GM12878 (cell line): ENCODE results near the gene TSPO2. TPM values are rescaled to one million over a fixed set of nuclear protein-coding genes. Genes with fewer than 3 reads are reported as not detected.
A peak's percentile ranks its signal among the peaks of the same experiment; 100 is the strongest.

ENCODE experiments used
- ATF7 ChIP-seq: fragments of 450-650 bp; IDR thresholded peaks from 2 replicates; pipeline ENCODE4 v1.6.1; 2016; ENCODE audit warnings: low read depth, mild to moderate bottlenecking
- GABPA ChIP-seq: IDR thresholded peaks from 2 replicates; pipeline ENCODE4 v1.6.1; 2014; ENCODE audit warnings: antibody characterized with exemption, low read depth, mild to moderate bottlenecking, inconsistent platforms
- HCFC1 ChIP-seq: fragments of 150-350 bp; IDR thresholded peaks from 2 replicates; pipeline ENCODE4 v1.6.1; 2014; ENCODE audit warnings: low read length
- MEF2B ChIP-seq: fragments of 450-650 bp; IDR thresholded peaks from 2 replicates; pipeline ENCODE4 v1.6.1; 2018; ENCODE audit warnings: mild to moderate bottlenecking, moderate library complexity; ENCODE audit not compliant: partially characterized antibody, poor library complexity, severe bottlenecking
- MYB ChIP-seq: fragments of 150-350 bp; IDR thresholded peaks from 2 replicates; pipeline ENCODE4 v1.6.1; 2014; ENCODE audit warnings: mild to moderate bottlenecking, low read depth, low read length, borderline replicate concordance
- NFXL1 ChIP-seq: fragments of 450-650 bp; IDR thresholded peaks from 2 replicates; pipeline ENCODE4 v1.6.1; 2017; ENCODE audit warnings: antibody characterized with exemption, mild to moderate bottlenecking, borderline replicate concordance
- RBBP5 ChIP-seq: fragments of 200-600 bp; sonication (generic); conservative IDR thresholded peaks from 2 replicates; pipeline ENCODE4 v1.6.1; 2016
- RFX5 ChIP-seq: IDR thresholded peaks from 2 replicates; pipeline ENCODE4 v1.6.1; 2011; ENCODE audit warnings: low read depth, low read length, improper control_type of control experiment
- SIX5 ChIP-seq: IDR thresholded peaks from 2 replicates; pipeline ENCODE4 v1.6.1; 2011; ENCODE audit warnings: mild to moderate bottlenecking, low read depth, low read length, moderate library complexity; ENCODE audit not compliant: severe bottlenecking
- SRF ChIP-seq, 2 experiments: IDR thresholded peaks; 2 replicates each; pipeline ENCODE4 v1.6.1; 2011; ENCODE audit warnings: low read depth in 2 of 2, low read length in 2 of 2, mild to moderate bottlenecking in 1 of 2, moderate library complexity in 1 of 2
- TAF1 ChIP-seq: IDR thresholded peaks from 2 replicates; pipeline ENCODE4 v1.6.1; 2011; ENCODE audit warnings: mild to moderate bottlenecking, low read depth, low read length, borderline replicate concordance
- TCF3 ChIP-seq: IDR thresholded peaks from 2 replicates; pipeline ENCODE4 v1.6.1; 2012; ENCODE audit warnings: low read depth, mild to moderate bottlenecking, low read length, borderline replicate concordance; ENCODE audit not compliant: insufficient read depth
- WRNIP1 ChIP-seq: IDR thresholded peaks from 2 replicates; pipeline ENCODE4 v1.6.1; 2011; ENCODE audit warnings: low read depth, low read length, improper control_type of control experiment, borderline replicate concordance
- YBX1 ChIP-seq: fragments of 450-650 bp; IDR thresholded peaks from 2 replicates; pipeline ENCODE4 v1.6.1; 2016; ENCODE audit warnings: antibody characterized with exemption
- polyA plus RNA-seq, 11 experiments: library from polyadenylated mRNA; depleted of rRNA in 4 of 11; unstranded in 6 of 11; stranded (reverse) in 5 of 11; fragments of >200 nt; fragmentation: Nextera tagmentation in 4 of 11; fragmentation: Illumina TruSeq in 1 of 11; extraction: Ambion mirVana in 4 of 11; extraction: Trizol in 1 of 11; gene quantifications; 1 replicate in 1 of 11; 2 replicates in 10 of 11; pipeline versions ENCODE4 v1.2.1 to v1.2.3, GENCODE V29; 2011 to 2016; ENCODE audit warnings: inconsistent platforms in 2 of 11, missing spikeins in 2 of 11, low read depth in 1 of 11
- total RNA-seq, 4 experiments: library from RNA; depleted of rRNA in 3 of 4; stranded (reverse); fragments of >200 nt in 3 of 4; fragmentation: Illumina TruSeq in 1 of 4; extraction: Trizol in 1 of 4; gene quantifications; 2 replicates each; pipeline versions ENCODE4 v1.2.1 to v1.2.3, GENCODE V29; 2013 to 2021
- TF ChIP-seq, protein P1 (sequence below): fragments of 450-650 bp; formaldehyde crosslinking; IDR thresholded peaks from 2 replicates; pipeline ENCODE4 v1.5.0; 2022; ENCODE audit warnings: mild to moderate bottlenecking, missing genetic modification characterization
- TF ChIP-seq, protein P2 (sequence below): fragments of 450-650 bp; IDR thresholded peaks from 2 replicates; pipeline ENCODE4 v1.6.1; 2016; ENCODE audit warnings: mild to moderate bottlenecking, moderate library complexity, borderline replicate concordance
- TF ChIP-seq, protein P3 (sequence below): fragments of 450-650 bp; conservative IDR thresholded peaks from 2 replicates; pipeline ENCODE4 v1.6.1; 2017; ENCODE audit warnings: mild to moderate bottlenecking, moderate library complexity
- TF ChIP-seq, protein P4 (sequence below): fragments of 450-650 bp; IDR thresholded peaks from 2 replicates; pipeline ENCODE4 v1.6.1; 2017; ENCODE audit warnings: mild to moderate bottlenecking

The TSPO2 gene
- total and polyA plus RNA-seq, 10 of the 15 experiments (the other 5 are each of a cell fraction or from before 2014, with no cell fraction given), result not detected

DNA sequence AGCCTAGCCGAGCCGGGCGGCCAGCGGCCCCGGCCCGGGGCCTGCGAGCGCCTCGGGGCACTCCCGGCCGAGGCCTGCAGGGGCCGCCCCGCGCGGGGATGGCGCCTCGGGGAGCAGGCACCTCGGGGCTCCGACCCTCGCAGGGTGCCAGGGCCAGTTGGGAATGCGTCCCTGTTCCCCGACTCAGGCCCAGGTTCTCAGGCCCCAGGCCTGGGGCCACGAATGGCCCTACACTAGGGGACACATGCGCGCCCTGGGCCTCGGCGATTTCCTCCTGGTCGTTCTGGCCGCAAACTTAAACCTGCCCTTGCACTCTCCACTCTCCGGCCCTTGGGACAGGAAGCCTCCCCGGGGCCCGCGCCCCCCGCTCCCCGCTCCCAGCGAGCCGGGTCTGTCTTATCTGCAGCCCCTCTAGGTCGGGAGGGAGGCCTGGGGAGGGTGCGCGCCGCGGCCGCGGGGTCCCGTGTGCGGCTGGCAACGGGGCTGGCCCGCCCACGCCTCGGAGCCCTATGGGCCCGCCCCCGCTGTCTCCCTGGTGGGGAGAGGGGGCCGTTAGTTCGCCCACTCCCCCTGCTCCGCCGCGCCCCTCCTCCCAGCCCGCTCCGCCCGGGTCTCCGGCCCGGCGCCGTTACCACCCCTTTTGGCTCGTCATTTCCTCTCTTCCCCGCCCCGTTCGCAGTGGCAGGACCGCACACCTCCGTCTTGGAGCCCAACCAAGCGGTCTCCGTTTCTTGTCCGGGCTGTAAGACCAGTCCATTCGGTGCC lies 31.1 kb downstream of the TSPO2 start (continued):
- TF ChIP-seq, protein P1, sequence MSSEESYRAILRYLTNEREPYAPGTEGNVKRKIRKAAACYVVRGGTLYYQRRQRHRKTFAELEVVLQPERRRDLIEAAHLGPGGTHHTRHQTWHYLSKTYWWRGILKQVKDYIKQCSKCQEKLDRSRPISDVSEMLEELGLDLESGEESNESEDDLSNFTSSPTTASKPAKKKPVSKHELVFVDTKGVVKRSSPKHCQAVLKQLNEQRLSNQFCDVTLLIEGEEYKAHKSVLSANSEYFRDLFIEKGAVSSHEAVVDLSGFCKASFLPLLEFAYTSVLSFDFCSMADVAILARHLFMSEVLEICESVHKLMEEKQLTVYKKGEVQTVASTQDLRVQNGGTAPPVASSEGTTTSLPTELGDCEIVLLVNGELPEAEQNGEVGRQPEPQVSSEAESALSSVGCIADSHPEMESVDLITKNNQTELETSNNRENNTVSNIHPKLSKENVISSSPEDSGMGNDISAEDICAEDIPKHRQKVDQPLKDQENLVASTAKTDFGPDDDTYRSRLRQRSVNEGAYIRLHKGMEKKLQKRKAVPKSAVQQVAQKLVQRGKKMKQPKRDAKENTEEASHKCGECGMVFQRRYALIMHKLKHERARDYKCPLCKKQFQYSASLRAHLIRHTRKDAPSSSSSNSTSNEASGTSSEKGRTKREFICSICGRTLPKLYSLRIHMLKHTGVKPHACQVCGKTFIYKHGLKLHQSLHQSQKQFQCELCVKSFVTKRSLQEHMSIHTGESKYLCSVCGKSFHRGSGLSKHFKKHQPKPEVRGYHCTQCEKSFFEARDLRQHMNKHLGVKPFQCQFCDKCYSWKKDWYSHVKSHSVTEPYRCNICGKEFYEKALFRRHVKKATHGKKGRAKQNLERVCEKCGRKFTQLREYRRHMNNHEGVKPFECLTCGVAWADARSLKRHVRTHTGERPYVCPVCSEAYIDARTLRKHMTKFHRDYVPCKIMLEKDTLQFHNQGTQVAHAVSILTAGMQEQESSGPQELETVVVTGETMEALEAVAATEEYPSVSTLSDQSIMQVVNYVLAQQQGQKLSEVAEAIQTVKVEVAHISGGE, result no peak
- no peak for TF ChIP-seq NFXL1
- no peak for TF ChIP-seq ATF7
- no peak for TF ChIP-seq YBX1
- no peak; the same call in 1 of the 2 replicates for TF ChIP-seq HCFC1
- no peak for TF ChIP-seq WRNIP1
- TF ChIP-seq TCF3, result 0 out of 2 replicates have a peak, but pooled peaks have one; percentile 16
- TF ChIP-seq, protein P2, sequence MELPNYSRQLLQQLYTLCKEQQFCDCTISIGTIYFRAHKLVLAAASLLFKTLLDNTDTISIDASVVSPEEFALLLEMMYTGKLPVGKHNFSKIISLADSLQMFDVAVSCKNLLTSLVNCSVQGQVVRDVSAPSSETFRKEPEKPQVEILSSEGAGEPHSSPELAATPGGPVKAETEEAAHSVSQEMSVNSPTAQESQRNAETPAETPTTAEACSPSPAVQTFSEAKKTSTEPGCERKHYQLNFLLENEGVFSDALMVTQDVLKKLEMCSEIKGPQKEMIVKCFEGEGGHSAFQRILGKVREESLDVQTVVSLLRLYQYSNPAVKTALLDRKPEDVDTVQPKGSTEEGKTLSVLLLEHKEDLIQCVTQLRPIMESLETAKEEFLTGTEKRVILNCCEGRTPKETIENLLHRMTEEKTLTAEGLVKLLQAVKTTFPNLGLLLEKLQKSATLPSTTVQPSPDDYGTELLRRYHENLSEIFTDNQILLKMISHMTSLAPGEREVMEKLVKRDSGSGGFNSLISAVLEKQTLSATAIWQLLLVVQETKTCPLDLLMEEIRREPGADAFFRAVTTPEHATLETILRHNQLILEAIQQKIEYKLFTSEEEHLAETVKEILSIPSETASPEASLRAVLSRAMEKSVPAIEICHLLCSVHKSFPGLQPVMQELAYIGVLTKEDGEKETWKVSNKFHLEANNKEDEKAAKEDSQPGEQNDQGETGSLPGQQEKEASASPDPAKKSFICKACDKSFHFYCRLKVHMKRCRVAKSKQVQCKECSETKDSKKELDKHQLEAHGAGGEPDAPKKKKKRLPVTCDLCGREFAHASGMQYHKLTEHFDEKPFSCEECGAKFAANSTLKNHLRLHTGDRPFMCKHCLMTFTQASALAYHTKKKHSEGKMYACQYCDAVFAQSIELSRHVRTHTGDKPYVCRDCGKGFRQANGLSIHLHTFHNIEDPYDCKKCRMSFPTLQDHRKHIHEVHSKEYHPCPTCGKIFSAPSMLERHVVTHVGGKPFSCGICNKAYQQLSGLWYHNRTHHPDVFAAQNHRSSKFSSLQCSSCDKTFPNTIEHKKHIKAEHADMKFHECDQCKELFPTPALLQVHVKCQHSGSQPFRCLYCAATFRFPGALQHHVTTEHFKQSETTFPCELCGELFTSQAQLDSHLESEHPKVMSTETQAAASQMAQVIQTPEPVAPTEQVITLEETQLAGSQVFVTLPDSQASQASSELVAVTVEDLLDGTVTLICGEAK, result no peak
- no peak; a peak in 1 of 4 replicates for TF ChIP-seq SRF (IDR thresholded peaks at IDR 0.05; ENCODE audit: low read depth in 2 of 2, low read length in 2 of 2)
- no peak for TF ChIP-seq GABPA
- no peak for TF ChIP-seq MYB
- peak; percentile 91 for TF ChIP-seq TAF1
- TF ChIP-seq, protein P3, sequence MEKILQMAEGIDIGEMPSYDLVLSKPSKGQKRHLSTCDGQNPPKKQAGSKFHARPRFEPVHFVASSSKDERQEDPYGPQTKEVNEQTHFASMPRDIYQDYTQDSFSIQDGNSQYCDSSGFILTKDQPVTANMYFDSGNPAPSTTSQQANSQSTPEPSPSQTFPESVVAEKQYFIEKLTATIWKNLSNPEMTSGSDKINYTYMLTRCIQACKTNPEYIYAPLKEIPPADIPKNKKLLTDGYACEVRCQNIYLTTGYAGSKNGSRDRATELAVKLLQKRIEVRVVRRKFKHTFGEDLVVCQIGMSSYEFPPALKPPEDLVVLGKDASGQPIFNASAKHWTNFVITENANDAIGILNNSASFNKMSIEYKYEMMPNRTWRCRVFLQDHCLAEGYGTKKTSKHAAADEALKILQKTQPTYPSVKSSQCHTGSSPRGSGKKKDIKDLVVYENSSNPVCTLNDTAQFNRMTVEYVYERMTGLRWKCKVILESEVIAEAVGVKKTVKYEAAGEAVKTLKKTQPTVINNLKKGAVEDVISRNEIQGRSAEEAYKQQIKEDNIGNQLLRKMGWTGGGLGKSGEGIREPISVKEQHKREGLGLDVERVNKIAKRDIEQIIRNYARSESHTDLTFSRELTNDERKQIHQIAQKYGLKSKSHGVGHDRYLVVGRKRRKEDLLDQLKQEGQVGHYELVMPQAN, result peak; percentile 75
- no peak for TF ChIP-seq MEF2B
- no peak for TF ChIP-seq RBBP5
- TF ChIP-seq, protein P4, sequence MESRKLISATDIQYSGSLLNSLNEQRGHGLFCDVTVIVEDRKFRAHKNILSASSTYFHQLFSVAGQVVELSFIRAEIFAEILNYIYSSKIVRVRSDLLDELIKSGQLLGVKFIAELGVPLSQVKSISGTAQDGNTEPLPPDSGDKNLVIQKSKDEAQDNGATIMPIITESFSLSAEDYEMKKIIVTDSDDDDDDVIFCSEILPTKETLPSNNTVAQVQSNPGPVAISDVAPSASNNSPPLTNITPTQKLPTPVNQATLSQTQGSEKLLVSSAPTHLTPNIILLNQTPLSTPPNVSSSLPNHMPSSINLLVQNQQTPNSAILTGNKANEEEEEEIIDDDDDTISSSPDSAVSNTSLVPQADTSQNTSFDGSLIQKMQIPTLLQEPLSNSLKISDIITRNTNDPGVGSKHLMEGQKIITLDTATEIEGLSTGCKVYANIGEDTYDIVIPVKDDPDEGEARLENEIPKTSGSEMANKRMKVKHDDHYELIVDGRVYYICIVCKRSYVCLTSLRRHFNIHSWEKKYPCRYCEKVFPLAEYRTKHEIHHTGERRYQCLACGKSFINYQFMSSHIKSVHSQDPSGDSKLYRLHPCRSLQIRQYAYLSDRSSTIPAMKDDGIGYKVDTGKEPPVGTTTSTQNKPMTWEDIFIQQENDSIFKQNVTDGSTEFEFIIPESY, result no peak
- no peak for TF ChIP-seq RFX5
- no peak for TF ChIP-seq SIX5
